Osteocyte (in vitro differentiated cells): ENCODE data around the gene CHCHD4. TPM values are rescaled to one million over a fixed set of nuclear protein-coding genes. Genes with fewer than 3 reads are reported as not detected.
A peak's percentile ranks its signal among the peaks of the same experiment; 100 is the strongest.

ENCODE experiments used
- DNase-seq: peaks from one replicate; pipeline ENCODE4 v3.0.0; 2021; ENCODE audit warnings: mixed read lengths; ENCODE audit not compliant: unreplicated experiment; ENCODE audit errors: extremely low spot score
- H3K27ac Mint-ChIP-seq: one replicate; pipeline ENCODE4 v1.8.0; 2021; ENCODE audit warnings: mild to moderate bottlenecking, mixed read lengths; ENCODE audit not compliant: unreplicated experiment
- H3K27me3 Mint-ChIP-seq: one replicate; pipeline ENCODE4 v1.8.0; 2021; ENCODE audit warnings: mixed read lengths; ENCODE audit not compliant: unreplicated experiment
- H3K36me3 Mint-ChIP-seq: one replicate; pipeline ENCODE4 v1.8.0; 2021; ENCODE audit warnings: mixed read lengths; ENCODE audit not compliant: unreplicated experiment
- H3K4me1 Mint-ChIP-seq: one replicate; pipeline ENCODE4 v1.8.0; 2021; ENCODE audit warnings: mixed read lengths; ENCODE audit not compliant: unreplicated experiment
- H3K4me3 Mint-ChIP-seq: one replicate; pipeline ENCODE4 v1.8.0; 2021; ENCODE audit warnings: mild to moderate bottlenecking, moderate library complexity, mixed read lengths; ENCODE audit not compliant: unreplicated experiment
- H3K9me3 Mint-ChIP-seq: one replicate; pipeline ENCODE4 v1.8.0; 2021; ENCODE audit warnings: mixed read lengths; ENCODE audit not compliant: unreplicated experiment
- CTCF ChIP-seq: fragments of 200-600 bp; sonication (generic); IDR thresholded peaks from 2 replicates; pipeline ENCODE4 v1.5.0; 2021; ENCODE audit warnings: antibody characterized with exemption, mild to moderate bottlenecking, moderate library complexity
- total RNA-seq: library from RNA; stranded (reverse); gene quantifications from 2 replicates; pipeline ENCODE4 v1.2.1, GENCODE V29; 2021

Gene CHCHD4
- total RNA-seq, 1 donor from 2014 or later, result 7.2 TPM

GRCh38 chr3:14120111-14120920, 4.4 kb downstream of the CHCHD4 start:
- Mint-ChIP-seq H3K36me3 (peaks cover 8% of the 10 kb centered on the region), H3K27ac (no peak overlapping the region), H3K27me3 (no peaks in the 10 kb centered on the region), H3K4me1 (peaks cover 15% of the 10 kb centered on the region), H3K9me3 (no peaks in the 10 kb centered on the region), H3K4me3 (no peak overlapping the region)
- no peak for TF ChIP-seq CTCF
- peak; percentile 54 for DNase-seq

- DNase-seq, result no peak
- H3K36me3 Mint-ChIP-seq, result peaks cover 10% of the 10 kb centered on the region
- H3K4me1 Mint-ChIP-seq, result peaks cover 15% of the 10 kb centered on the region
- H3K27me3 Mint-ChIP-seq, result no peaks in the 10 kb centered on the region
- TF ChIP-seq CTCF, result no peak
- H3K27ac Mint-ChIP-seq, result no peak overlapping the region
- no peak overlapping the region for H3K4me3 Mint-ChIP-seq
- H3K9me3 Mint-ChIP-seq, result no peaks in the 10 kb centered on the region
Measured at GRCh38 chr3:14119651-14120050, 5.0 kb downstream of the CHCHD4 start.

- no peak for TF ChIP-seq CTCF
- Mint-ChIP-seq H3K27me3 (no peaks in the 10 kb centered on the region), H3K27ac (no peak overlapping the region), H3K9me3 (no peaks in the 10 kb centered on the region), H3K4me3 (no peak overlapping the region), H3K4me1 (peaks cover 10% of the 10 kb centered on the region), H3K36me3 (peaks cover 13% of the 10 kb centered on the region)
- DNase-seq, result peak; percentile 56
Measured at GRCh38 chr3:14118400-14119381, 6.0 kb downstream of the CHCHD4 start.

GRCh38 chr3:14117468-14118399, 6.9 kb downstream of the CHCHD4 start:
- H3K4me1 Mint-ChIP-seq, result peaks cover 2% of the 10 kb centered on the region
- H3K36me3 Mint-ChIP-seq, result peaks cover 18% of the 10 kb centered on the region

More at GRCh38 chr3:14117468-14118399, 6.9 kb downstream of the CHCHD4 start:
- DNase-seq, result no peak
- H3K27me3 Mint-ChIP-seq, result no peaks in the 10 kb centered on the region
- H3K4me3 Mint-ChIP-seq, result no peak overlapping the region
- no peak for TF ChIP-seq CTCF
- no peak overlapping the region for H3K27ac Mint-ChIP-seq
- no peaks in the 10 kb centered on the region for H3K9me3 Mint-ChIP-seq
